ENCODE results near the gene FAM98B. TPM values are rescaled to one million over a fixed set of nuclear protein-coding genes. Genes with fewer than 3 reads are reported as not detected.
A peak's percentile ranks its signal among the peaks of the same experiment; 100 is the strongest.
"Not testable (repeated sequence)": the region's sequence is repeated elsewhere in the genome, so short reads cannot be mapped to it uniquely, and the experiment has no call there.

FAM98B gene
- total RNA-seq, 1 donor from 2014 or later = 24.8 TPM

GRCh38 chr15:38430106-38430760, 23.7 kb upstream of the FAM98B start:
- TF ChIP-seq CTCF (IDR thresholded peaks at IDR 0.05) = no peak
- H3K27me3 ChIP-seq = no peaks in the 10 kb centered on the region
- intact Hi-C loops (cut with DNase I) = no loop called here
- H3K27ac ChIP-seq = no peak overlapping the region
- H3K4me1 ChIP-seq = no peaks in the 10 kb centered on the region
- H3K36me3 ChIP-seq = no peaks in the 10 kb centered on the region
- DNase-seq (no peak), ATAC-seq (peak; percentile 13)
- H3K9me3 ChIP-seq = no peaks in the 10 kb centered on the region
- H3K4me3 ChIP-seq = no peak overlapping the region

- DNase-seq (no peak), ATAC-seq (no peak)
- H3K36me3 ChIP-seq = no peaks in the 10 kb centered on the region
- no peaks in the 10 kb centered on the region for H3K9me3 ChIP-seq
- no peak overlapping the region for H3K4me3 ChIP-seq
- H3K27ac ChIP-seq = no peak overlapping the region
- H3K27me3 ChIP-seq = no peaks in the 10 kb centered on the region
- intact Hi-C loops (cut with DNase I) = no loop called here
- no peak for TF ChIP-seq CTCF (IDR thresholded peaks at IDR 0.05)
- no peaks in the 10 kb centered on the region for H3K4me1 ChIP-seq
Measured at GRCh38 chr15:38436993-38437392, 16.9 kb upstream of the FAM98B start.

- DNase-seq; H3K4me1 ChIP-seq; intact Hi-C loops (cut with DNase I); H3K27me3 ChIP-seq; H3K36me3 ChIP-seq; H3K9me3 ChIP-seq; H3K4me3 ChIP-seq; H3K27ac ChIP-seq; ATAC-seq: not testable (repeated sequence)
Measured at GRCh38 chr15:38437603-38438002, 16.3 kb upstream of the FAM98B start.

GRCh38 chr15:38438031-38438986, 15.6 kb upstream of the FAM98B start:
- H3K27me3 ChIP-seq = no peaks in the 10 kb centered on the region
- no peak overlapping the region for H3K27ac ChIP-seq
- no peaks in the 10 kb centered on the region for H3K9me3 ChIP-seq
- no peak for TF ChIP-seq CTCF (IDR thresholded peaks at IDR 0.05)
- DNase-seq (no peak), ATAC-seq (no peak)
- H3K36me3 ChIP-seq = no peaks in the 10 kb centered on the region
- no peaks in the 10 kb centered on the region for H3K4me1 ChIP-seq
- intact Hi-C loops (cut with DNase I) = no loop called here
- H3K4me3 ChIP-seq = no peak overlapping the region

- H3K27ac ChIP-seq = no peak overlapping the region
- DNase-seq (no peak), ATAC-seq (peak; percentile 96)
- H3K4me3 ChIP-seq = no peak overlapping the region
- no peaks in the 10 kb centered on the region for H3K9me3 ChIP-seq
- no peaks in the 10 kb centered on the region for H3K27me3 ChIP-seq
- no peaks in the 10 kb centered on the region for H3K4me1 ChIP-seq
- no peaks in the 10 kb centered on the region for H3K36me3 ChIP-seq
- intact Hi-C loops (cut with DNase I) = loop anchor here (10.0 kb wide), 1 partner anchor 244 kb away; no protein-coding TSS in a partner anchor
- TF ChIP-seq CTCF (IDR thresholded peaks at IDR 0.05) = peak; percentile 97
Measured at GRCh38 chr15:38440353-38441129, 13.4 kb upstream of the FAM98B start.

Measured in upper lobe of right lung (tissue), 1 donor.